GM10248 (cell line): Measurements from ENCODE around the gene SYT17.

Experiments used
- CTCF ChIA-PET: fragments of 300-600 bp; sonication (Branson Sonifier 250); formaldehyde crosslinking; extraction: SDS; loops from one replicate; lab custom pipeline; 2021; ENCODE audit warnings: antibody characterized with exemption; lab: Yijun Ruan, JAX
- POLR2A ChIA-PET: fragments of 350-650 bp; sonication (Branson Sonifier 250); formaldehyde crosslinking; extraction: SDS; loops from one replicate; lab custom pipeline; 2020; ENCODE audit warnings: antibody characterized with exemption; lab: Yijun Ruan, JAX
- DNase-seq: peaks from one replicate; pipeline ENCODE4 v3.0.0; 2012; ENCODE audit errors: extremely low spot score
- TF ChIP-seq, protein P1 (sequence below): IDR thresholded peaks from 2 replicates; pipeline ENCODE4 v1.5.1; 2012; ENCODE audit warnings: mild to moderate bottlenecking, low read depth; ENCODE audit errors: extremely low read depth, missing control alignments, control extremely low read depth

SYT17 gene

DNA sequence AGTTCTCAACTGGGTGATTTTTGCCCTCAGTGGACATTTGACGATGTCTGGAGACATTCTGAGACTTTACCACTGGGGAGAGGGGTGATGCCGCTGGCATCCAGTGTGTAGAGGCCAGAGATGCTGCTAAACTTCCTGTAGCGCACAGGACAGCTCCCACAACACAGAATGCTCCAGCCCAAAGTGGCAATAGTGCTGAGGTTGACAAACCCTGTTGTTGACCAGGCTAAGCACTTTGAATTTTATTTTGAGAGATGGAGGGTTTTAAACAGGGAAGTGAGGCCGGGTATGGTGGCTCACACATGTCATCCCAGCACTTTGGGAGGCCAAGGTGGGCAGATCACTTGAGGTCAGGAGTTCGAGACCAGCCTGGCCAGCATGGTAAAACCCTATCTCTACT lies 44.0 kb downstream of the SYT17 start:
- CTCF ChIA-PET: interaction anchor here (0.9 kb wide), 1 partner anchor 14 kb away, joined by 3 read pairs; no protein-coding TSS in a partner anchor
- DNase-seq: no peak
- POLR2A ChIA-PET: no interaction called here
- TF ChIP-seq, protein P1, sequence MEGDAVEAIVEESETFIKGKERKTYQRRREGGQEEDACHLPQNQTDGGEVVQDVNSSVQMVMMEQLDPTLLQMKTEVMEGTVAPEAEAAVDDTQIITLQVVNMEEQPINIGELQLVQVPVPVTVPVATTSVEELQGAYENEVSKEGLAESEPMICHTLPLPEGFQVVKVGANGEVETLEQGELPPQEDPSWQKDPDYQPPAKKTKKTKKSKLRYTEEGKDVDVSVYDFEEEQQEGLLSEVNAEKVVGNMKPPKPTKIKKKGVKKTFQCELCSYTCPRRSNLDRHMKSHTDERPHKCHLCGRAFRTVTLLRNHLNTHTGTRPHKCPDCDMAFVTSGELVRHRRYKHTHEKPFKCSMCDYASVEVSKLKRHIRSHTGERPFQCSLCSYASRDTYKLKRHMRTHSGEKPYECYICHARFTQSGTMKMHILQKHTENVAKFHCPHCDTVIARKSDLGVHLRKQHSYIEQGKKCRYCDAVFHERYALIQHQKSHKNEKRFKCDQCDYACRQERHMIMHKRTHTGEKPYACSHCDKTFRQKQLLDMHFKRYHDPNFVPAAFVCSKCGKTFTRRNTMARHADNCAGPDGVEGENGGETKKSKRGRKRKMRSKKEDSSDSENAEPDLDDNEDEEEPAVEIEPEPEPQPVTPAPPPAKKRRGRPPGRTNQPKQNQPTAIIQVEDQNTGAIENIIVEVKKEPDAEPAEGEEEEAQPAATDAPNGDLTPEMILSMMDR: no peak

DNA sequence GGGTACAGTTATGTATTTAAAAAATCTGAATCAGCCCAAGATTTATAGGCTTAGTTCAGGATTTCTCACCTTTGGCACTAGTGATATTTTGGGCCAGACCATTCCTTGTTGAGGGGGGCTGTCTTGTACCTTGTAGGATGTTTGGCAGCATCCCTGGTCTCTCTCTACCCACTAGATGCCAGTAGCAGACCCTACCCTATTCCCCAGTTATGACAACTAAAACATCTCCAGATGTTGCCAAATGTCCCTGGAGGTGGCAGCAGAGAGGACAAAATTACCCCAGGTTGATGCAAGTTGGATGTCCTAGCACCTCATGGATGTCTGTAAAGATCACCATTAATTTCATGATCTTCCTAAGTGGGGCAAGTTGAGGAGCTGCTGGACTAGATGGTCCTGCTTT lies 45.8 kb downstream of the SYT17 start:
- no peak for DNase-seq
- ChIA-PET CTCF (interaction anchor here (1.5 to 1.6 kb wide), 2 partner anchors 34 to 162 kb away, joined by 3 to 6 read pairs; no protein-coding TSS in a partner anchor), POLR2A (no interaction called here)
- TF ChIP-seq, protein P1: no peak

DNA sequence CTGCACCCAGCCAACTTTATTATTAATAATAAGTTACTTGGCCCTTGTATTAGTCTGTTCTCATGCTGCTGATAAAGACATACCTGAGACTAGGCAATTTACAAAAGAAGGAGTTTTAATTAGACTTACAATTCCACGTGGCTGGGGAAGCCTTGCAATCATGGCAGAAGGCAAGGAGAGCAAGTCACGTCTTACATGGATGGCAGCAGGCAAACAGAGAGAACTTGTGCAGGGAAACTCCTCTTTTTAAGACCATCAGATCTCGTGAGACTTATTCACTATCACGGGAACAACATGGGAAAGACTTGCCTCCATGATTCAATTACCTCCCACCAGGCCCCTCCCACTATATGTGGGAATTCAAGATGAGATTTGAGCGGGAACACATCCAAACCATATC lies 47.7 kb downstream of the SYT17 start:
- ChIA-PET POLR2A (no interaction called here), CTCF (no interaction called here)
- no peak for DNase-seq
- TF ChIP-seq, protein P1: no peak

DNA sequence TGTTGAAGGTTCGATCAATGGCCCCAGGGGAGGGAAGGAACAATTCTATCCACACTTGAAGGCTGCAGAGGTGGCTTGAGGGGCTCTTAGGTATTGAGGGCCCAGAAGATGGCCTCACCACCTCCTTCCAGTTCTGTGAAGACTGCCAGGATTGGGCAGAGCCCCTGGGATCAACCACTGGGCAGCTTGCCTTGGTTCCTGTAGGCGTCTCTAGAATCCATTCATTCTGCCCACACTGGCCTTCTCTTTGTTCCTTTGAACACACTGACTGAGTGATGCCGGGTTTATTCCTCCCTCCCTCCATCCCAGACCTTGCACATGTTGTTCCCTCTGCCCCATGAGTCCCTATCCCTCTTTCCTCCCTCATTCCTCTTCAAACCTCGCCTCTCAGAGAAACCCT lies 50.5 kb downstream of the SYT17 start:
- POLR2A ChIA-PET: no interaction called here
- TF ChIP-seq, protein P1: no peak
- no peak for DNase-seq
- CTCF ChIA-PET: interaction anchor here (1.0 kb wide), 1 partner anchor 10 kb away, joined by 3 read pairs; no protein-coding TSS in a partner anchor

DNA sequence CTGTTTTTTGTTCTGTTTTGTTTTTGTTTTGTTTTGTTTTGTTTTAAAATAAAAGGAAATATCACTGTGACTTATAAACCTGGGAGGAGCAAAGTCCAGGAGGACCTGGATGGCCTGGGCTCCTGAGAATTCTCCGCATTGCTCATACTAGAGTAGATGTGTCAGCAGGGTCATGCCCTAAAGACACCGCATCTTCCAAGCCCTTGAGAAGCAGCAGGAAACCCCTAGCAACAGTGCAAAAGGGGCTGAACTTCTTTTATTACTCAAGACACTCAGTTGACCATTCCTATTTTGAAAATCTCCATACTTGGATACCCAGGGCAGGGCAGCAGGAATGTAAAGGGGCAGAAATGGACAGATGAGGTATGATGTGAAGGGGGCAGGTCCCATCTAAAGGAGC lies 51.8 kb downstream of the SYT17 start:
- DNase-seq: no peak
- ChIA-PET POLR2A (no interaction called here), CTCF (no interaction called here)
- TF ChIP-seq, protein P1: no peak

DNA sequence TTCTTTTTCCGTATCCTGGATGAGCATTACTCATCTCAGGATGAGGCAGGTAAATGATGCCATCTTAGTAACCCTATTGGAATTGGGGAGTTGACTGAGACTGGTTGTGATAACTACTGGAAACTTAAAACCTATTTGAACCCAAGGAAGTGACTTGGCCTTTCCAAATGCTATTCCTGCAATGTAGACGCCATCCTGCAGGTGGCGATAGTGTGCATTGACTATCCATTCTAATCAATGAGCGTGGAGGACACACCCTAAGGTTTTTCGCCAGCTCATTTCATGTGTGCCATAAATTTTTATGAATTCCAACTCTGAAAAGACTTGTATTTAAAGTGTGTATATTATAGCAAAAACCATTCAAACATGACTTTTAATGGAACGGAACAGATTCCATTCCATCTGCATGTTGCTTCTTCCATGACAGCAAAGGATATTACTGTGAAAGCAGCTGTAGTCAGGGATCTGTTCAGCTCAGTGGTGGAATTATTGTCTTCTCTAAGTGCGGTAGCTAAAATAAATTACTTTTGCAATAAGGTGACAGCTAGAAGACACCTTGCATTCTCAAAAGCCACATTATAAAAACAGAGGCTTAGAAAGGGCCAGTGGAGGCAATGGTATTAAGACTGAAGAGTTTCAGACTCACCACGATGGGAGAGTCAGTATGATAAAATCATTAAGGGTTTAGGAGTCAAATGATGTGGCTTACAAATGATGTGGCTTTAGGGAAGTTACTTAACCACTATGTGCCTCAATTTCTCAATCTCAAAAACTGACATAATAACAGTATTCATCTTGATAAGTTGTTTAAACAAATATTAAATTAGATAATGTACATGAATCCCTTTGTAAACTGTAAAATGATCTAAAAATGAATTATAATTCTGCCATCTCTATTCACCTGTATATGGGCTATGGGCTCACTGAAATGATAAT lies 55.5 kb downstream of the SYT17 start:
- TF ChIP-seq, protein P1: peak; percentile 37
- ChIA-PET CTCF (interaction anchor here (1.2 to 1.6 kb wide), 4 partner anchors 10 to 139 kb away, joined by 4 to 5 read pairs (median 4); no protein-coding TSS in a partner anchor), POLR2A (no interaction called here)
- no peak for DNase-seq
